HG03558 (cell line): ENCODE data around the gene PFDN5.
"Not testable (repeated sequence)": the region's sequence is repeated elsewhere in the genome, so short reads cannot be mapped to it uniquely, and the experiment has no call there.

ENCODE experiments used
- ATAC-seq: cut with Tn5 transposase; IDR thresholded peaks from one replicate; pipeline ENCODE4 v1.9.1; 2021; ENCODE audit warnings: moderate number of reproducible peaks; ENCODE audit not compliant: unreplicated experiment; ENCODE audit errors: extremely low read depth

The PFDN5 gene

DNA sequence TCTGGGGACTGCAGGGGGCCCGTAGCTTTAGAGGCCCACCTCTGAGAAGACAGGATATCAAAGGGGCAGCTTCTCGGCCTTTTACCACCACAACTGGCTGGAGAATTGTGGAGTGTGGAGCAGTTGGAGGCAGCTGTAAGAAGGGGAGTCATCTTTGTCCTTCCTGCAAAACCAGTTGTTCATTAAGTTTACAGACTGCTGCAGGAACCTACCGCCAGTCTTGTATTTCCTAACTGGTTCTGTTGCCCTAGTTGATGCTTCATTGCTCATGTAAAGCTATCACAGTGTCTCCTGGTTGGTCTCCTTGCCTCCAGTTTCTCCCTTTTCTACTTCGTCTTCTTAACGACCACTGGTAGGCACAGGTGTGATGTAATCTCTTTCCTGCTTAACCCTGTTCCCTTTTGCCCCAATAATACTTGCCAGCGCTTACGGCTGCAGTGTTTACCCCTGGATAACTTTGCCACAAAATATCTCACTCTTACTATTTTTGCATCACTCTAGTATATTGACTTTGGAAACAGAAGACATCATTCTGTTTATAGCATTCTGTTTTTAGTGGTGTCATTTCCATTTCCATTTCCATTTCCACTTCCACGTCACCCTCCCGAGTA lies 15.3 kb upstream of the PFDN5 start:
- no peak for ATAC-seq

DNA sequence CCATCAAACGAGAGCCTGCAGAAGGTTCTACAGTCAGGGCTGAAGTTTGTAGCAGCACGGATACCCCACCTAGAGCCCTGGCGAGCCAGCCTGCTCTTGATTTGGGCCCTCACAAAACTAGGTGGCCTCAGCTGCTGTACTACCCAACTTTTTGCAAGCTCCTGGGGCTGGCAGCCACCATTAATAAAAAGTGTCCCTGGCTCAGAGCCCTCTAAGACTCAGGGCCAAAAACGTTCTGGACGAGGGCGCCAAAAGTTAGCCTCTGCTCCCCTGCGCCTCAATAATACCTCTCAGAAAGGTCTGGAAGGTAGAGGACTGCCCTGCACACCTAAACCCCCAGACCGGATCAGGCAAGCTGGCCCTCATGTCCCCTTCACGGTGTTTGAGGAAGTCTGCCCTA lies 8.9 kb upstream of the PFDN5 start:
- no peak for ATAC-seq

DNA sequence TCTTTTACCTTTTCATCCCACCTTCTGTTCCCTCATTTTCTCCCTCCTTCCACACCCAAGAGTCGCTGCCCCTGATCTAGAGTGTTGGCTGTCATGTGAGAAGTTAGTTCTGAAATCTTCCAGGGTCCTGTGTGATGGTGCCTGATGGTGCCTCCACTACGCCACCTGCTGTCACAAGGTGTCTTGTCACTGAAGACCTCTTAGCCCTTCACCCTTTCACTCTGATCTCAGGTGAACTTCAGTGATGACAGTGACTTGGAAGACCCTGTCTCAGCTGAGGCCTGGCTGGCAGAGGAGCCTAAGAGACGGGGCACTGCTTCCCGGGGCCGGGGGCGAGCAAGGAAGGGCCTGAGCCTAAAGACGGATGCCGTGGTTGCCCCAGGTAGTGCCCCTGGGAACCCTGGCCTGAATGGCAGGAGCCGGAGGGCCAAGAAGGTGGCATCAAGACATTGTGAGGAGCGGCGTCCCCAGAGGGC lies 7.6 kb upstream of the PFDN5 start:
- ATAC-seq, result no peak

DNA sequence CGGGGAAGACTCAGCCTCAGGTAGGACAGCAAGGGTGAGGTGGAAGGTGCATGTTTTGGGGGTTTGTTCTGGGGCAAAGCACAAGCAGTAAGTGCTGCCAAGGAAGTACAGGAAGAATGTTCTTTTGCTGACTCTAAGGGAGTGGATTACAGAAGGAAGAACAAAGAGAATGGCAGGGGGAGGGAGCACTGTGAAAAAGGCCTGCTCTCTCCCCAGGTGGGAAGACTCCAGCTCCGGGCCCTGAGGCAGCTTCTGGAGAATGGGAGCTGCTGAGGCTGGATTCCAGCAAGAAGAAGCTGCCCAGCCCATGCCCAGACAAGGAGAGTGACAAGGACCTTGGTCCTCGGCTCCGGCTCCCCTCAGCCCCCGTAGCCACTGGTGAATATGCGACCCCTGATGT lies 7.0 kb upstream of the PFDN5 start:
- no peak for ATAC-seq

DNA sequence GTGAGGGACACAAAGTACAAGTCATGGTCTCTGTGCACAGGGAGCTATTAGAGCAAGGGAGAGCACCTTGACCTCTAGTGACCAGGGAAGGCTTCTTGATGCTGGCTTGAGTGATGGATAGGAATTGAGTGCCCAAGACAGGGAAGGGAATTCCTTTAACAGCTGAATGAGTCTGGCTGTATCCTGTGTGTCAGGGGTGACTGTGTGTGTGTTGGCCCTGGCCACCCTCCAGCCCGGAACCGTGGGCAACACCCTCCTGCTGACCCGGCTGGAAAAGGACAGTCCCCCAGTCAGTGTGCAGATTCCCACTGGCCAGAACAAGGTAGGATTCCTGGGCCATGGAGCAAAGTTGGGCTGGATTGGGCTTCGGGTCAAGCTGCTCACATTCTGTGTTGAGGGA lies 5.5 kb upstream of the PFDN5 start:
- ATAC-seq, result no peak

DNA sequence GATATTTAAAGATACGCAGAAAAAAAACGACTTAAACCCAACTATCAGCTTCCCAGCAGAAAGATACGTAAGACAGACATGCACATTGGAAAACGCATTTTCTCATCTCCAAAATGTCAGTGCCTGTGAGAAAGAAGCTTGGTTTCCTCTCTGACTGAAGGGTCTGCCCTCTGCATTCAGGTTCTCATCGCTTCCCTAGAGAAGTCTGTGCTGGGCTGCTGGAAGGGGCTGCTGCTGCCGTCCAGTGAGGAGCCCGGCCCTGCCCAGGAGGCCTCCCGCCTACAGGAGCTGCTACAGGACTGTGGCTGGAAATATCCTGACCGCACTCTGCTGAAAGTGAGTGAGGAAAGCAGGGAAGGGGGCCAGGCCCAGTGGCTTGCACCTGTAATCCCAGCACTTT lies 4.7 kb upstream of the PFDN5 start:
- no peak for ATAC-seq

DNA sequence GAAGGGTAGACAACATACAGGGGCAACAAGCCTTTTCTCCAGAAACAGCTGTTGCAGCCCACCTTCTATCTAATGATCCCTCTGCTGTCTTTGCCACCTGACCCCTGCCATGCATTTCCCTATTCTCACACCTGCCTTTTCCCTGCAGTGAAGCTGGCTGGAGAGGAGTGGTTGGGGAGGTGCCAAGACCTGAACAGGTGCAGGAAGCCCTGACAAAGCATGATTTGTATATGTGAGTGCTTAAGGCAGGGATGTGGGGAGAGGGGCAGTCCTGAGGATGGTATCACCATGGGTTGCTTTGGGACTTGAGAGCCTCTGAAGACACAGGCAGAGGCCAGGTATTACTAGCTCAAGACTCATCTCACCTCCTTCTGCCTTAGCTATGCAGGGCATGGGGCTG lies 2.9 kb upstream of the PFDN5 start:
- no peak for ATAC-seq

DNA sequence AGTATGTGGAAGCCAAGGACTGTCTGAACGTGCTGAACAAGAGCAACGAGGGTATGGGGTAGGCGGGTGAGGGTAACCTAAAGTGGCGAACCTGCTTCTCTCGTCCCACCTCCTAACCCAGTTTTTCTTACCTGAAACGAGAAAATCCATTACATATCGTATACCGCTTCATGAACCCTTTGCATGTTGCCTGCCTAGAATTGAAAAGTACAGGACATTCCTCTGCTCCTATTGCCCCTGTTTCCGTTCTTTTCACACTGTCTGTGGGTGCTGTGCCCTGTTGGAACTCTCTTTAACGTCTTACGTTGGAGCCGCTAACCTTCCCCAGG lies 513 bp downstream of the PFDN5 start:
- no peak for ATAC-seq

DNA sequence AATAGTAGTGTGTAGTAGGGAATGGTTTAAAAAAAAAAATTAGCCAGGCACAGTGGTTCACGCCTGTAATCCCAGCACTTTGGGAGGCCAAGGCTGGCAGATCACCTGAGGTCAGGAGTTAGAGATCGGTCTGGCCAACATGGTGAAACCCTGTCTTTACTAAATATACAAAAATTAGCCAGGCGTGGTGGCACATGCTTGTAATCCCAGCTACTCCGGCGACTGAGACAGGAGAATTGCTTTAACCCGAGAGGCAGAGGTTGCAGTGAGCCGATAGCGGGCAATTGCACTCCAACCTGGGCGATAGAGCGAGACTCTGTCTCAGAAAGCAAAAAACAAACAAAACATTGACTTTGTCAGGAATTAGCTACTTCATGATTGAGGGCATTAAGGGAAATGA lies 1.8 kb downstream of the PFDN5 start:
- ATAC-seq, result not testable (repeated sequence)

DNA sequence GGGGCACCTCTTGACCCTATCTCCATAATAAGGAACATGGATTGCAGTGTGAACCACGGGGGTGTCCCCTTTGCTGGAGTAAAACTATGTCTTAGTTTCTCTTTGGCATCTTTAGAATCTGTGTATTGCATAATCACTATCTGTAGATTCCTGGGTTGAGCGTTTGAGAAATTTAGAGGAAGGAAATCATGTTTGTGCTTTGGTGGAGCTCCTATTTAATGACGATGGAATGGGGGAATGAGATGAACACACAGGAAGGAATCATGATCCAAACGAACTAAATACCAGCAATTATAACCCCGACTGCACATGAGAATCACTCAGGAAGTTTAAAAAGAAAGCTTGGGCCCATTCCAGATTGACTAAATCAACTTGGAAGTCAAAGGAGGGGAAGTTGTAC lies 2.8 kb downstream of the PFDN5 start:
- no peak for ATAC-seq

DNA sequence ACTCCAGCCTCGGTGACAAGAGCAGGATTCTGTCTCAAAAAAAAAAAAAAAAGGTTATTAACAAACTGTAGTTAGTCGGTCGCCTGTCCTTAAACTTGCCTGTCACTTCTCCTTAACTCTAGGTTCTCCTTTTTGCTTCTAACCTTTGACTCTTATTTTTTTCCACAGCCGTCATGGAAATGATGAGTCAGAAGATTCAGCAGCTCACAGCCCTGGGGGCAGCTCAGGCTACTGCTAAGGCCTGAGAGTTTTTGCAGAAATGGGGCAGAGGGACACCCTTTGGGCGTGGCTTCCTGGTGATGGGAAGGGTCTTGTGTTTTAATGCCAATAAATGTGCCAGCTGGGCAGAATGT lies 3.7 kb downstream of the PFDN5 start:
- no peak for ATAC-seq

DNA sequence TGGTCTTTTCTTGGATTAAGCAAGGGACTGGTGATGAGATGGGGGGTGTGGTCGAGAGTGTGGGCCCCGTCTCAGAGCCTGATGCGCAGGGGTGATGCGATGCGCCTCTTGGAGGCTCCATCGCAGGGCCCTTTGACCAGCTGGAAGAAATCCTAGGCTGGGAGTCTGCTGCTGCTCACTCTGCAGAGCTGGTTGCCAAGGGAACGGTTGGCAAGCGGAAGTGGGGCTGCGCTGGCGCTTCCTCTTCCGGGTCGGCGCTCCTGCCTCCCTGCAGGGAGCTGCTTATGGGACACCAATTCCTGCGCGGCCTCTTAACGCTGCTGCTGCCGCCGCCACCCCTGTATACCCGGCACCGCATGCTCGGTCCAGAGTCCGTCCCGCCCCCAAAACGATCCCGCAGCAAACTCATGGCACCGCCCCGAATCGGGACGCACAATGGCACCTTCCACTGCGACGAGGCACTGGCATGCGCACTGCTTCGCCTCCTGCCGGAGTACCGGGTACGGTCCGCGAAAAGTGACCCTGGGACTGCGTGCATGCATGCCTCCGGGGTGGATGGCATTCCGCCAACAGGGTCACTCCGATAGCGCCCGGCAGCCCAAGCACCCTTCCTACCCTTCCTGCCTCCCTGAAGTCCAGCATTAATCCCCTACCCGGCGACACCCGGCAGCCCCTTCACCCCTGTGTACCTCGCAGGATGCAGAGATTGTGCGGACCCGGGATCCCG lies 4.3 kb downstream of the PFDN5 start, which contains the start of gene MYG1:
MYG1 (plus strand) TSS at position 242 of the 727 bp plus-strand sequence; CDS start at position 285, 43 bp downstream.
- ATAC-seq, result no peak

DNA sequence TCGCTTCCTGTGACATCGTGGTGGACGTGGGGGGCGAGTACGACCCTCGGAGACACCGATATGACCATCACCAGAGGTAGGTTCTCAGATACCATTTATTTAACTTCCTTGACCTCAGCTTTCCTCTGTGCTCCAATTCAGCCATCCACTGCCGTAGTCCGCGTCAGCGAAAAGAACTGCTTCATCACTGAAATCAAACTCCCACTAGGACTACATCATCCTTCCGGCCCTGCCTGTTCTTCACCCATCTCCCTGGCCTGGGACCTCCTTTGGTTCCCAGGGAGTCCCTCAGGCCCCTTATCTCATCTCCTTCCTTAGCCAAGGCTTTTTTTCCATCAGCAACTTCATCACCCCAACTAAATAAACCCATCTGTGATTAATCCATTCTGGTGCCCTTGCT lies 4.8 kb downstream of the PFDN5 start:
- no peak for ATAC-seq

DNA sequence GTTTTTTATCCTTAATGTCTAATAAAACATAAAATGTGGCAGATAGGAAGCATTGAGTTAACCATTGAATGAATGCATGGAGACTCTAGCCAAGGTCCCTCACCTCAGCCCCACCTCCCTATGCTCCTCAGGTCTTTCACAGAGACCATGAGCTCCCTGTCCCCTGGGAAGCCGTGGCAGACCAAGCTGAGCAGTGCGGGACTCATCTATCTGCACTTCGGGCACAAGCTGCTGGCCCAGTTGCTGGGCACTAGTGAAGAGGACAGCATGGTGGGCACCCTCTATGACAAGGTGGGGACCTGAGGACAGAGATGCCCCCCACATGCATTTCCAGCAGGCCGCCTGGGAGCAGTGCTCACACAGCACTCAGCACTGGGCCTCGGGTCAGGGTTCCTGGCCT lies 7.6 kb downstream of the PFDN5 start:
- ATAC-seq, result no peak

DNA sequence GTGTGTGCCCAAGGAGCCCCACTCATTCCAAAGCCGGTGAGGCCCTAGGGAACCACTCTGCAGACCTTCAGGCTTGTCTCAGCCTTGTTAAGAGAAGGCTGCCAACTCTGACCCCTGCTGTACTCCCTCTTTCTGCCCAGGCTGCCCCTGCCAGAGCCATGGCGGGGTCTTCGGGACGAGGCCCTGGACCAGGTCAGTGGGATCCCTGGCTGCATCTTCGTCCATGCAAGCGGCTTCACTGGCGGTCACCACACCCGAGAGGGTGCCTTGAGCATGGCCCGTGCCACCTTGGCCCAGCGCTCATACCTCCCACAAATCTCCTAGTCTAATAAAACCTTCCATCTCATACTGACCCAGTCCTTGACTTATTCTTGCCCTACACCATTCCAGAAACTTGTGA lies 11.5 kb downstream of the PFDN5 start:
- no peak for ATAC-seq

DNA sequence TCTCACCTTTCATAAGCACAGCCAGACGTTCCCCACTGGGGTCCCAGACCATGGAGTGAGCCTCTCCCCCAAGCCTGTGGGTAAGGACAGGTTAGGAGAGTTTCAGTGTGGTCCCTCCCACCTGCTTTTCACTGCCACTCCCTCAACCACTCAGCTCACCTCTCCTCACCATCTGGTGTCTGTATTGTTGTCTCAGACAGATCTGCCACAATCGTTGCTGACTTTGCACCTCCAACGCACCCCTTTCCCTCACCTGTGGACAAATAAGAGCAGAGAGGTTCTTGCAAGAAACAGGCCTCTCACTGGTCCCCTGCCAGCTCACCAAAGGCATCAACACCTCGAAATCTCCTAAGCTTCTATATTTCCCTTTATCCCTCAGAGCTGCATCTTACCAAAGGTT lies 12.9 kb downstream of the PFDN5 start:
- ATAC-seq, result no peak

DNA sequence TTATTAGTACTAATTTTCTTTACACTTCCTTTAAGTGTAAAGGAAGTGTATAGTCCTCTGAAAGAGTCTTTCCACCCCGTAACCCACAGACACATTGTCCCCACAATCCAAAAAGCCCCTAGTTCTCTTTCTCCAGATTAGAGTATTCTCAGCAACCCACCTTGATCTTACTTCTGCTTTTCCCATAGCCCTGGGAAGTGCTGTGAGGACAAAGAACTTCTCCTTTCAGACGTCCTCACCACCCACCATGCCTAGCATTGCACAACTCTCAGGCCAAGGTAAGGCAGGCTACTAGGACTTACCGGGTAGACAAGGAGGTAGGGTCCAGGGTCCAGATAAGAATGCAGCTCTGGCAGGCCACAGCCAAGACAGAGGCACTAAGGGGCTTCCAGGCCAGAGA lies 18.7 kb downstream of the PFDN5 start:
- ATAC-seq, result no peak

DNA sequence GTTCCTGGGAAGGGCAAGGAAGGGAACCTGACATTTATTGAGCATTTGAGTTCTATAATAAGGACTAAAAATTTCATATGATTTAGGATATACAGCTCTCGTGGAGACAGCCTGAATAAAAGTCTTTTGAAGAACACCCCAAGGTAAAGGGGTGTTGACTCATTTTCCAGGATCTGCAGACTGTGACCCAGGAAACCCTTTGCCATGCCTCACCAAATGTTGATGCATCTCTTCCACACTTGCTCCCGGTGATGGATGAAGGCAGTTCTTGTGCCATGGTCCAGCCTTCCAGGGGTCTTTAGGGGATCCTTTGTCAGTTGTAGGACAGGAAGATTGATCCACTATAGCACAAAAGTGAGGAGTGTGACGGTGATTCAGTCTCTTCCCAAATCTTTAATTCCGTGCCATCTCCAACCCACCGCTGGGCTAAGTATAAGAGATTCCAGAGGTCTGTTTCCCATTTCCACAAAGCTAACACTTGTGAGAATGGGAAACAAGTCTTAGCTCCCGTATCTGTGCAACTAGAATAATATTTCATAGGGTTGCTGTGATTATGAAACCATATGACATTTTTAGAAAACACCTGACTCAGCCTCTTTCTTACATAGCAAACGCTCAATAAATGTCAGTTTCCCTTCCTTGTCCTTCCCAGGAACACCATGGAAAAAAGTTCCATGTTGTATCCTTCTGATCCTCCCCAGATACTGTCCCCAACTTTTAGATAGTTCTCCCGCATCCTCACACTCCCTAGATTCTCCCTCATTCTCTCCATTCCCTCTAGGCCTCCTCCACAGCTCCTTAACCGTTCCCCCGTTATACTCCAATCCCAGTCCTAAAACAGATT lies 25.2 kb downstream of the PFDN5 start:
- ATAC-seq, result no peak

DNA sequence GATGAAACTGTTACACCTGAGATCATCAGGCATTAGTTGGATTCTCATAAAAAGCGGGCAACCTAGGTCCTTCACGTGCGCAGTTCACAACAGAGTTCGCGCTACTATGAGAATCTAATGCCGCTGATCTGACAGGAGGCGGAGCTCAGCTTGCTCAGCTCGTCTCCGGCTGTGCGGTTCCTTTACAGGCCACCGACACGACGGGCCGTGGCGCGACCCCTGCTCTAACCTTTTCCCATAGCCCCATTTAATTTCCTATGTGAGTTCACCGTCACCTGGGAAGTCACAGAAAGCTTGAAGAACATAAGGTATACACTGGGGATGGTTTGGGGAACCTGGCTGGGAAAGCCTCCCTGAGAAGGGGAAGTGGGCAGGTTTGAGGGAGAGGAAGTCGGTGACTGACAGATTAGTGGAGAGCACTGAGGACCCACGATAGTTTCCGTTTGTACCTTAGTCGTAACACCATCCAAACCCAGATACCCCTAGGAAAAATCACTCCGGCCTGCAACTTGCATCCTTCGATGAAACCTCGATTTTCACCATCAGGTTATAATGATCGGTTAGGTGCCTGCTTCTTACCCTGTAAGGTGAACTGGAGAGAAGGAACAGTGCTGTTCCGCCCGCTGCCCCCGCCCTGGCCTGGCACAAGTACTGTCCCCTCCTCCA lies 28.9 kb downstream of the PFDN5 start:
- ATAC-seq, result no peak

DNA sequence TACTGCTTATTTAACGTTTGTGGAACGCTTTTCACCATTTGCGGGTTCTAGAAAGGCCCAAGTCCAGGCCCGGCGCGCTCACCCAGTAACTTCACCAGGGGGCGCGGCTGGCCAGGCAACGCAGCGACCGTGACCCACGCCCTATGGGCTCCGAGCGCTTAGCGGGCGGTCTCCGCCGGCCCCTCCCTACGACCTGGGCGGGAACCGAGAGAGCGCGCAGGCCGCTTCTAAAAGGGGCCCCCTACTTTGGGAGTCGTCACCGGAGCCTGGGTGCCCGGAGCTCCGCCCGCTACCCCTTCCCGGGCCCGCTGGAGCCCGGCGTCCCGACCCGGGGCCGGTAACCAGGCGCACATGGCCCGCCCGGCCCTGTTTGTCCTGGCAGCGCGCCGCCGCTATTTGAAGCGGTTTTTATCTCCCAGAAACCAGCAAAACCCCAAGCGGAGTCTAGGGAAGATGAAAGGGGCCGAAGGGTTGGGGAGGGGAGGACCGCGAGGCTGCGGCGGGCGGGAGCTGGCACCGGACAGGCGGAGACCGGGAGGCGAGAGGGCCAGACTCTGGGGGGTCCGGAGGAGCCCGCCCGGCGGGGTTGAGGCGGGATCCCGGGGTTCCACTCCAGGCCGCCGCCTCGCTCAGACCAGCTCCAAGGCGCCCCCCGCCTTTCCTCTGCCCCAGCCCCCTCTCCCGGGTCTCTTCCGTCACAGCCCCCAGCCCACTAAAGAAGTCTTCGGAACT lies 29.6 kb downstream of the PFDN5 start:
- ATAC-seq, result peak; percentile 34
